ENCODE measurements around the gene TRAPPC6A.

The TRAPPC6A gene

GRCh38 chr19:45136507-45137178 lies 41.4 kb downstream of the TRAPPC6A start:
- no peak for DNase-seq (ENCODE audit: low read depth)
- no peak overlapping the region for H3K4me3 ChIP-seq (replicated peaks; ENCODE audit: low read depth, low read length)
- TF ChIP-seq CTCF (IDR thresholded peaks at IDR 0.05; ENCODE audit: low read length, missing control alignments) = no peak

- no peak for DNase-seq (ENCODE audit: low read depth)
- no peak for TF ChIP-seq CTCF (IDR thresholded peaks at IDR 0.05; ENCODE audit: low read length, missing control alignments)
- no peak overlapping the region for H3K4me3 ChIP-seq (replicated peaks; ENCODE audit: low read depth, low read length)
Measured at GRCh38 chr19:45135176-45135885, 42.7 kb downstream of the TRAPPC6A start.

GRCh38 chr19:45133661-45134060 lies 44.4 kb downstream of the TRAPPC6A start:
- DNase-seq (ENCODE audit: low read depth) = no peak
- no peak for TF ChIP-seq CTCF (IDR thresholded peaks at IDR 0.05; ENCODE audit: low read length, missing control alignments)
- no peak overlapping the region for H3K4me3 ChIP-seq (replicated peaks; ENCODE audit: low read depth, low read length)

GRCh38 chr19:45130888-45131615 lies 47.0 kb downstream of the TRAPPC6A start:
- TF ChIP-seq CTCF (IDR thresholded peaks at IDR 0.05; ENCODE audit: low read length, missing control alignments) = peak; percentile 13
- H3K4me3 ChIP-seq (replicated peaks; ENCODE audit: low read depth, low read length) = no peak overlapping the region
- no peak for DNase-seq (ENCODE audit: low read depth)

- TF ChIP-seq CTCF (IDR thresholded peaks at IDR 0.05; ENCODE audit: low read length, missing control alignments) = no peak
- no peak for DNase-seq (ENCODE audit: low read depth)
- no peak overlapping the region for H3K4me3 ChIP-seq (replicated peaks; ENCODE audit: low read depth, low read length)
Measured at GRCh38 chr19:45130236-45130635, 47.8 kb downstream of the TRAPPC6A start.

- DNase-seq (ENCODE audit: low read depth) = no peak
- H3K4me3 ChIP-seq (replicated peaks; ENCODE audit: low read depth, low read length) = no peak overlapping the region
- no peak for TF ChIP-seq CTCF (IDR thresholded peaks at IDR 0.05; ENCODE audit: low read length, missing control alignments)
Measured at GRCh38 chr19:45128806-45129205, 49.2 kb downstream of the TRAPPC6A start.
